Suprapubic skin (tissue), 3 donors: Measurements from ENCODE around the gene ZNF536.

Experiments
- EP300 ChIP-seq: sonication (generic); formaldehyde crosslinking; IDR thresholded peaks from one replicate; pipeline ENCODE4 v1.6.1; 2017; ENCODE audit warnings: antibody characterized with exemption
- TF ChIP-seq, protein P1 (sequence below), 2 donors: fragments of 200-600 bp in 1 of 2; fragments of 450-650 bp in 1 of 2; sonication (generic) in 1 of 2; IDR thresholded peaks; one replicate each; pipeline ENCODE4 v1.5.1; 2016 to 2019; ENCODE audit warnings: antibody characterized with exemption in 2 of 2, mild to moderate bottlenecking in 1 of 2, moderate library complexity in 1 of 2

DNA sequence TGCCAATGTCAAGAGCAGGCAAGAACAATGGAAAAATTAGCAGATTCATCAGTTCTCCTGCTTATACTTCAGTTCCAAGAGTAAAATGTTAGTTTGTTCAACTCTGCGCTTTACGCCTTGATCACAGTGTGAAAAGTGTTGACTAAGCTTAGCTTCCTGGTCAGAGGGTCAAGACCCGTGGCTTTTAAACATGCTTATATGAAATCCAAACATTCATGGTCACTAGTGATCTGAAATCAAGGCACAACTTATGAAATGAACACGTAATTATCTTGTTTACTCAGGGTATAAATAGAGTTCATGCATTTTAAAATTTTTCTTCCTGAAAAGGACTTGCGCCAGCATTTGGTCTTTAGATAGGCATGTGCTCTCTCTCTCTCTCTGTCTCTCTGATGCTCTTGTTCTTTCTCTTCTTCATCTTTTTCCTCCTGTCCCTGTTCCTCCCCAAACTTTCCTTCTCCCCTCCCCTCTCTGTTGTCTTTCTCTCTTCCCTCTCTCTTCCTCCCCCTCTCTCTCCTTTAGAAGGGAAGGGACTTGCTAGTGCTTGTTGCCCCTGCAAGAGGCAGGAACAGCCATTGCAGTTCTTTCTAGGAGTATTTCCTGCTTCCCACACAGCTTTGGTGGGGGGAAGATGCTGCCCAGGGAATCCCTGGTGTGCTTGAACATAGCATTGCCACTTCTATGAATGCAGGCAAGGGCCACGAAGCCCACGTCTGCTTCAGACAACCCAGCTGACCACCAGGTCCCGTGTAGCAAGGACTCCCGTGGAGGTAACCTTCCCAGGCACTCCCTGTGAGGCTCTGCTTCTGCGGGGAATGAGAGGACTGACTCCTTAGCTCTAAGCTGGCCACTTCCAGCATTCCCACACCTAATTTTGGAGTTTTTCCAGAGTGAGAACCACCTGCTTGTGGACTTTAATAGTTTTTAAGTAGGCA, 7.1 kb upstream of the ZNF536 start:
- TF ChIP-seq, protein P1, sequence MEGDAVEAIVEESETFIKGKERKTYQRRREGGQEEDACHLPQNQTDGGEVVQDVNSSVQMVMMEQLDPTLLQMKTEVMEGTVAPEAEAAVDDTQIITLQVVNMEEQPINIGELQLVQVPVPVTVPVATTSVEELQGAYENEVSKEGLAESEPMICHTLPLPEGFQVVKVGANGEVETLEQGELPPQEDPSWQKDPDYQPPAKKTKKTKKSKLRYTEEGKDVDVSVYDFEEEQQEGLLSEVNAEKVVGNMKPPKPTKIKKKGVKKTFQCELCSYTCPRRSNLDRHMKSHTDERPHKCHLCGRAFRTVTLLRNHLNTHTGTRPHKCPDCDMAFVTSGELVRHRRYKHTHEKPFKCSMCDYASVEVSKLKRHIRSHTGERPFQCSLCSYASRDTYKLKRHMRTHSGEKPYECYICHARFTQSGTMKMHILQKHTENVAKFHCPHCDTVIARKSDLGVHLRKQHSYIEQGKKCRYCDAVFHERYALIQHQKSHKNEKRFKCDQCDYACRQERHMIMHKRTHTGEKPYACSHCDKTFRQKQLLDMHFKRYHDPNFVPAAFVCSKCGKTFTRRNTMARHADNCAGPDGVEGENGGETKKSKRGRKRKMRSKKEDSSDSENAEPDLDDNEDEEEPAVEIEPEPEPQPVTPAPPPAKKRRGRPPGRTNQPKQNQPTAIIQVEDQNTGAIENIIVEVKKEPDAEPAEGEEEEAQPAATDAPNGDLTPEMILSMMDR (IDR thresholded peaks at IDR 0.05), result no peak
- no peak for TF ChIP-seq EP300
